Caco-2 (cell line): ENCODE results near the gene SLC7A6OS. TPM values are rescaled to one million over a fixed set of nuclear protein-coding genes. Genes with fewer than 3 reads are reported as not detected.
A peak's percentile ranks its signal among the peaks of the same experiment; 100 is the strongest.

Experiments
- BruUV-seq: library from RNA; stranded (reverse); fragments of 400-500 nt; replicated peaks from 2 replicates; lab custom pipeline; 2021; lab: Mats Ljungman, UMichigan
- CTCF ChIA-PET: fragments of 300-600 bp; sonication (Branson Sonifier 250); formaldehyde crosslinking; loops from one replicate; lab custom pipeline; 2022; ENCODE audit warnings: antibody characterized with exemption; lab: Charles Lee
- POLR2A ChIA-PET: fragments of 300-600 bp; sonication (Branson Sonifier 250); formaldehyde crosslinking; loops from one replicate; lab custom pipeline; 2022; ENCODE audit warnings: antibody characterized with exemption; lab: Charles Lee
- DNase-seq, 2 experiments: peaks; one replicate each; pipeline versions ENCODE4 v3.0.0 to v3.0.0-alpha.2; 2020 to 2022
- H3K27me3 ChIP-seq: replicated peaks from 2 replicates; pipeline ENCODE4 v1.6.0; 2011; ENCODE audit warnings: low read length; ENCODE audit not compliant: control insufficient read depth, insufficient read depth
- H3K36me3 ChIP-seq: 2 replicates; pipeline ENCODE4 v1.5.1; 2011; ENCODE audit warnings: low read length; ENCODE audit not compliant: control insufficient read depth, insufficient read depth
- H3K4me1 ChIP-seq: fragments of 250-450 bp; sonication (Bioruptor Pico); 2 replicates; pipeline ENCODE4 v1.5.1; 2020; ENCODE audit warnings: mild to moderate bottlenecking
- H3K4me3 ChIP-seq: 2 replicates; pipeline ENCODE4 v1.5.1; 2011; ENCODE audit warnings: low read depth, mild to moderate bottlenecking, control low read depth, low read length
- H3K9me3 ChIP-seq: fragments of 250-450 bp; sonication (Bioruptor Pico); 2 replicates; pipeline ENCODE4 v1.5.1; 2020; ENCODE audit warnings: mild to moderate bottlenecking, moderate library complexity
- H3K27ac Mint-ChIP-seq: one replicate; pipeline ENCODE4 v1.8.0; 2022; ENCODE audit warnings: mixed read lengths; ENCODE audit not compliant: unreplicated experiment
- H3K27me3 Mint-ChIP-seq: one replicate; pipeline ENCODE4 v1.8.0; 2022; ENCODE audit warnings: mixed read lengths; ENCODE audit not compliant: insufficient read depth, unreplicated experiment
- H3K36me3 Mint-ChIP-seq: one replicate; pipeline ENCODE4 v1.8.0; 2022; ENCODE audit warnings: mild to moderate bottlenecking, mixed read lengths; ENCODE audit not compliant: insufficient read depth, unreplicated experiment
- H3K4me1 Mint-ChIP-seq: one replicate; pipeline ENCODE4 v1.8.0; 2022; ENCODE audit warnings: low read depth, mixed read lengths; ENCODE audit not compliant: unreplicated experiment
- H3K4me3 Mint-ChIP-seq: one replicate; pipeline ENCODE4 v1.8.0; 2022; ENCODE audit warnings: mild to moderate bottlenecking, moderate library complexity, mixed read lengths; ENCODE audit not compliant: unreplicated experiment
- H3K9me3 Mint-ChIP-seq: one replicate; pipeline ENCODE4 v1.8.0; 2022; ENCODE audit warnings: mixed read lengths; ENCODE audit not compliant: unreplicated experiment
- intact Hi-C: fragments of 100-400 bp; cut with micrococcal nuclease; formaldehyde crosslinking; loops from one replicate; pipeline ENCODE4 v1.10.0; 2022; ENCODE audit not compliant: unreplicated experiment
- total RNA-seq: library from RNA; stranded (reverse); gene quantifications from 2 replicates; pipeline ENCODE4 v1.2.3, GENCODE V29; 2022
- TF ChIP-seq, protein P1 (sequence below), 2 experiments: fragments of 200-600 bp in 1 of 2; IDR thresholded peaks; 1 replicate in 1 of 2; 2 replicates in 1 of 2; pipeline versions ENCODE4 v1.5.1 to v1.8.0; 2011 to 2022; ENCODE audit warnings: antibody characterized with exemption in 1 of 2, control low read depth in 1 of 2, inconsistent platforms in 1 of 2, low read depth in 1 of 2, low read length in 1 of 2, mild to moderate bottlenecking in 1 of 2, moderate library complexity in 1 of 2; ENCODE audit not compliant: insufficient read depth in 1 of 2, severe bottlenecking in 1 of 2, unreplicated experiment in 1 of 2

Gene SLC7A6OS
- total RNA-seq, 1 experiment from 2014 or later, result 34.0 TPM

GRCh38 chr16:68283346-68283745, 27.4 kb downstream of the SLC7A6OS start:
- TF ChIP-seq, protein P1, sequence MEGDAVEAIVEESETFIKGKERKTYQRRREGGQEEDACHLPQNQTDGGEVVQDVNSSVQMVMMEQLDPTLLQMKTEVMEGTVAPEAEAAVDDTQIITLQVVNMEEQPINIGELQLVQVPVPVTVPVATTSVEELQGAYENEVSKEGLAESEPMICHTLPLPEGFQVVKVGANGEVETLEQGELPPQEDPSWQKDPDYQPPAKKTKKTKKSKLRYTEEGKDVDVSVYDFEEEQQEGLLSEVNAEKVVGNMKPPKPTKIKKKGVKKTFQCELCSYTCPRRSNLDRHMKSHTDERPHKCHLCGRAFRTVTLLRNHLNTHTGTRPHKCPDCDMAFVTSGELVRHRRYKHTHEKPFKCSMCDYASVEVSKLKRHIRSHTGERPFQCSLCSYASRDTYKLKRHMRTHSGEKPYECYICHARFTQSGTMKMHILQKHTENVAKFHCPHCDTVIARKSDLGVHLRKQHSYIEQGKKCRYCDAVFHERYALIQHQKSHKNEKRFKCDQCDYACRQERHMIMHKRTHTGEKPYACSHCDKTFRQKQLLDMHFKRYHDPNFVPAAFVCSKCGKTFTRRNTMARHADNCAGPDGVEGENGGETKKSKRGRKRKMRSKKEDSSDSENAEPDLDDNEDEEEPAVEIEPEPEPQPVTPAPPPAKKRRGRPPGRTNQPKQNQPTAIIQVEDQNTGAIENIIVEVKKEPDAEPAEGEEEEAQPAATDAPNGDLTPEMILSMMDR (IDR thresholded peaks at IDR 0.05; ENCODE audit: insufficient read depth in 1 of 2, low read depth in 1 of 2, low read length in 1 of 2, severe bottlenecking in 1 of 2, unreplicated experiment in 1 of 2), result no peak
- BruUV-seq, result no TSS peak
- Histone ChIP-seq H3K36me3 (peaks cover 3% of the 10 kb centered on the region; the same call in 1 of the 2 replicates), H3K27me3 (no peaks in the 10 kb centered on the region), H3K4me3 (no peak overlapping the region), H3K4me1 (peaks cover 27% of the 10 kb centered on the region), H3K9me3 (no peaks in the 10 kb centered on the region)
- H3K4me1 Mint-ChIP-seq, result peaks cover 50% of the 10 kb centered on the region
- ChIA-PET POLR2A (interaction anchor here (1.0 kb wide), 1 partner anchor 19 kb away, joined by 3 read pairs; the partner anchor contains the start of gene SLC7A6), CTCF (interaction anchor here (1.0 kb wide), 1 partner anchor 19 kb away, joined by 4 read pairs; the partner anchor contains the start of gene SLC7A6)
- intact Hi-C loops, result no loop called here
- no peaks in the 10 kb centered on the region for H3K27me3 Mint-ChIP-seq
- no peak for DNase-seq
- H3K36me3 Mint-ChIP-seq, result peaks cover 98% of the 10 kb centered on the region
- no peaks in the 10 kb centered on the region for H3K9me3 Mint-ChIP-seq
- peak overlapping the region; percentile 58 for H3K27ac Mint-ChIP-seq
- H3K4me3 Mint-ChIP-seq, result no peak overlapping the region

DNA sequence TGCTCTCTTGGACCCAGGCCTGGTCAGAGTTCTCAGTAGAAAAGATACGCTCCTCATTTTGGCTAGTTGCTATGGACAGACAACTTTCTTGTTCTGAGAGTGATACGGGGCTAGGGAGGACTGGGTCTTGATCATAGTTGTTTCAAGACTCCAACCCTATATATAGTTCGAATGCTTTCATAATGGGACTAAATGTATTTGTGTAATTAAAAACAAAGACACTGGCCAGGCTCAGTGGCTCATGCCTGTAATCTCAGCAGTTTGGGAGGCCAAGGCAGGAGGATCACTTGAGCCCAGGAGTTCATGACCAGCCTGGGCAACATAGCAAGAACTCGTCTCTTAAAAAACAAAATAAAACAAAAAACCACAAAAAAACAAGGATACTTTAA, 28.7 kb downstream of the SLC7A6OS start:
- ChIA-PET CTCF (interaction anchor here (0.6 to 1.9 kb wide), 4 partner anchors 13 to 175 kb away, joined by 3 to 14 read pairs (median 5); partner anchors contain the start of gene SLC7A6), POLR2A (interaction anchor here (0.5 to 2.6 kb wide), 4 partner anchors 15 to 851 kb away, joined by 3 to 15 read pairs (median 6); partner anchors contain the start of genes HSD11B2, PRMT7, SLC7A6 and SLC7A6OS)
- Mint-ChIP-seq H3K4me1 (peaks cover 45% of the 10 kb centered on the region), H3K4me3 (peak overlapping the region; percentile 29), H3K36me3 (peaks cover 97% of the 10 kb centered on the region), H3K27me3 (no peaks in the 10 kb centered on the region), H3K27ac (peak overlapping the region; percentile 58), H3K9me3 (no peaks in the 10 kb centered on the region)
- DNase-seq, result no peak
- intact Hi-C loops, result no loop called here
- peaks cover 34% of the 10 kb centered on the region for H3K4me1 ChIP-seq
- H3K36me3 ChIP-seq, result peaks cover 3% of the 10 kb centered on the region; the same call in 1 of the 2 replicates
- no peaks in the 10 kb centered on the region for H3K9me3 ChIP-seq
- no peak overlapping the region for H3K4me3 ChIP-seq
- no peaks in the 10 kb centered on the region for H3K27me3 ChIP-seq
- no TSS peak for BruUV-seq
- TF ChIP-seq, protein P1 (IDR thresholded peaks at IDR 0.05; ENCODE audit: insufficient read depth in 1 of 2, low read depth in 1 of 2, low read length in 1 of 2, severe bottlenecking in 1 of 2, unreplicated experiment in 1 of 2), result no peak

GRCh38 chr16:68281368-68282063, 29.2 kb downstream of the SLC7A6OS start:
- Mint-ChIP-seq H3K27ac (peak overlapping the region; percentile 58), H3K9me3 (no peaks in the 10 kb centered on the region), H3K36me3 (peaks cover 97% of the 10 kb centered on the region), H3K4me3 (peak overlapping the region; percentile 29), H3K27me3 (no peaks in the 10 kb centered on the region), H3K4me1 (peaks cover 42% of the 10 kb centered on the region)
- Histone ChIP-seq H3K9me3 (no peaks in the 10 kb centered on the region), H3K36me3 (peaks cover 3% of the 10 kb centered on the region; the same call in 1 of the 2 replicates), H3K4me3 (no peak overlapping the region), H3K27me3 (no peaks in the 10 kb centered on the region), H3K4me1 (peaks cover 34% of the 10 kb centered on the region)
- POLR2A ChIA-PET, result interaction anchor here (0.5 to 2.6 kb wide), 4 partner anchors 15 to 850 kb away, joined by 3 to 15 read pairs (median 6); partner anchors contain the start of genes HSD11B2, PRMT7, SLC7A6 and SLC7A6OS
- intact Hi-C loops, result loop anchor here (1.0 kb wide), 2 partner anchors 16 to 47 kb away; no protein-coding TSS in a partner anchor
- TF ChIP-seq, protein P1 (IDR thresholded peaks at IDR 0.05; ENCODE audit: insufficient read depth in 1 of 2, low read depth in 1 of 2, low read length in 1 of 2, severe bottlenecking in 1 of 2, unreplicated experiment in 1 of 2), result no peak
- peak; percentile 69 to 79 for DNase-seq
- BruUV-seq, result no TSS peak
- CTCF ChIA-PET, result interaction anchor here (0.6 to 1.9 kb wide), 4 partner anchors 13 to 176 kb away, joined by 3 to 14 read pairs (median 5); partner anchors contain the start of gene SLC7A6
